Erythroblast (primary cell): ENCODE data around the gene CREBL2.

Source experiments
- GATA1 ChIP-seq: IDR thresholded peaks from 2 replicates; pipeline ENCODE4 v1.6.1; 2011; ENCODE audit warnings: low read depth, mild to moderate bottlenecking, control low read depth, low read length, moderate library complexity
- POLR2A ChIP-seq: IDR thresholded peaks from 2 replicates; pipeline ENCODE4 v1.6.1; 2011; ENCODE audit warnings: mild to moderate bottlenecking, low read length

DNA sequence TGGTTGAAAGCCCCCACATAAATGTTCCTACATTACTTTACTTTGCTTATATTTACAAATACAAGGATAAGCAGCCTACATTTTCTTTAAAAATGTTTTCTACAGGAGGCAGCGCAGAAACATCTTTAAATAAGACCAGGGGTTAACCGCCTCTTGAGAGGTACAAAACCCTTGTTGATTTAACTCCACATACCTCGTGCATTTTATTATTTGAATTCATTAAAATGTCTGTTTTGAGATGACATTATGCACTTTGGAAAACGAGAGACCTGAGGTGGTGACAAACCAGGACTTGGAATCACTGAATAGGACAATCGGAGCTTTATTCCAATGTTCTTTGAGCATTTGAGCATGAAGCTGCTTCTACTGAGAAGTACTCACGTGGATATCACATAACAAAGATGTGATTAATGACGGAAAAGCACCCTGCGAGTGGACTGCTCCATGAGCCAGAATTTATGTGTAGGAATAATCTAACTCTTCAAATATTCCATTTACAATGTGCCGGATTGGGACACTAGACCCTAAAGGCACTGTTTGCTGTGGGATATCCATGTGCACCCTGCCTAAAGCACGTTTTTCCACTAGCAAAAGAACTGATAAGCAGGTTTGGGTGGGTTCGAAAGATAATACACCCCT lies 48.3 kb upstream of the CREBL2 start:
- TF ChIP-seq POLR2A (no peak), GATA1 (no peak)
